ENCODE results near the gene MICB. TPM values are rescaled to one million over a fixed set of nuclear protein-coding genes. Genes with fewer than 3 reads are reported as not detected.
A peak's percentile ranks its signal among the peaks of the same experiment; 100 is the strongest.

MICB gene
- total and polyA plus RNA-seq, 2 donors (not counting 1 experiment from before 2014, with no cell fraction given), result 24.2 to 30.9 TPM

DNA sequence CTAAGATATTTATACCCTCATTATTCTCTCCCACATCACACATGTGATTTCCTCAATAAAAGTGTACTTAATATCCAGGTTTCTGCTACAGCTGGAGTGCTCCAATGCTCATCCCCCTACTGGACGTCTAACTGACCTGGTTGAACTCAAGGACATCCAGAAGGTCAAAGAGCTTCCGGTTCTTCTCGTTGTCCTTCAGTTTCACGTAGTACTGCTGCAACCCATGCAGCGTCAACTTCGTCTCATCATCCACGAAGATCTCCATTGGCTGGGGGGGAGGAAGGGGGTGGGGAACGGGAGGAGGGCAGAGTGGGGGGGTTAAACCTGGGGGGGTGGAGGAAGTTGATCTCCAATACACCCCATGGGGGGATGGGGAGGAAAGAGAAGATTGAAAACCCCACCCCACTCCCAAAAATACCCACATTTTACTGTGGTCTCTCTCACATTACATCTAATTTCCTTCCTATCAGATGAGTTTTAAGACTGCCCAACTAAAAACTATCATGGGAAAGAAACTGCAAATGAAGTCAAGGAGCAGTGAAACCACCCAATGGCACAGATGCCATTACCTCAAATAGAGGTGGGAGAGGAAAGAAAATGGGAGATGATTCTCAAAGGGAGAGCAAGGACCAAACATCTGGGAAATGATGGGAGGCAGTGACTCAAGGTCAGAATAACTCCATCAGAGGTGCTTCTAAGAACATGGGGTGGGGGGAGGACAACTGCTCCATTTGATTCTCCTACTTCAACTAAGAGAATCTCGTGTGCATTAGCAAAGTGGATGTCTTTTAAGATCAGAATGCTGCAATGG is 34.9 kb downstream of the MICB start:
- ChIA-PET CTCF (interaction anchor here (1.4 kb wide), 1 partner anchor 8 kb away, joined by 4 read pairs; no protein-coding TSS in a partner anchor), POLR2A (no interaction called here)
- Histone ChIP-seq H3K4me2 (replicated peaks; ENCODE audit: low read depth, low read length, poor library complexity, severe bottlenecking) (no peak overlapping the region), H3K27me3 (replicated peaks in 1 of 4; ENCODE audit: control extremely low read depth in 1 of 4, control insufficient read depth in 3 of 4, insufficient read depth in 4 of 4, low read length in 3 of 4) (no peaks in the 10 kb centered on the region), H3K9me3 (ENCODE audit: control extremely low read depth in 1 of 3, control insufficient read depth in 2 of 3, insufficient read depth in 1 of 3, low read length in 2 of 3) (no peaks in the 10 kb centered on the region), H3K27ac (ENCODE audit: low read length in 2 of 2) (no peak overlapping the region), H3K79me2 (ENCODE audit: control insufficient read depth, insufficient read depth, low read length) (peaks cover 19% of the 10 kb centered on the region), H3K4me3 (ENCODE audit: control extremely low read depth in 1 of 5, extremely low read depth in 1 of 5, insufficient read depth in 1 of 5, low read depth in 2 of 5, low read length in 4 of 5) (no peak overlapping the region), H2AFZ (ENCODE audit: insufficient read depth, low read depth, low read length, poor library complexity, severe bottlenecking) (no peak overlapping the region), H3K9ac (ENCODE audit: low read length) (no peak overlapping the region), H3K4me1 (ENCODE audit: control insufficient read depth in 2 of 2, insufficient read depth in 2 of 2, low read length in 2 of 2) (no peaks in the 10 kb centered on the region), H3K36me3 (replicated peaks in 1 of 2; ENCODE audit: control extremely low read depth in 1 of 2, control insufficient read depth in 1 of 2, extremely low read depth in 1 of 2, insufficient read depth in 2 of 2, low read length in 1 of 2) (peaks cover 4 to 79% of the 10 kb centered on the region in 2 experiments), H4K20me1 (ENCODE audit: control insufficient read depth, insufficient read depth, low read length, poor library complexity, severe bottlenecking) (peaks cover 74% of the 10 kb centered on the region)
- WGBS (ENCODE audit: insufficient coverage), result 70% methylated on average over 2 of the region's 9 CpGs
- DNase-seq, result no peak
- TF ChIP-seq CTCF (IDR thresholded peaks at IDR 0.05) (no peak), EZH2 (IDR thresholded peaks at IDR 0.05; ENCODE audit: borderline replicate concordance, insufficient read depth, low read depth, low read length, poor library complexity, severe bottlenecking) (no peak)
- no peaks in the 10 kb centered on the region for H3K27me3 Mint-ChIP-seq
- intact Hi-C loops (cut with micrococcal nuclease), result no loop called here
- H3K27ac Mint-ChIP-seq, result peak overlapping the region; percentile 15
- H3K4me1 Mint-ChIP-seq, result peaks cover 16% of the 10 kb centered on the region
- H3K9me3 Mint-ChIP-seq (ENCODE audit: insufficient read depth), result no peaks in the 10 kb centered on the region
- H3K4me3 Mint-ChIP-seq, result no peak overlapping the region
- no peak for ATAC-seq (ENCODE audit: low read depth)

- Histone ChIP-seq H4K20me1 (ENCODE audit: control insufficient read depth, insufficient read depth, low read length, poor library complexity, severe bottlenecking) (peaks cover 79% of the 10 kb centered on the region), H3K9ac (ENCODE audit: low read length) (no peak overlapping the region), H3K4me2 (replicated peaks; ENCODE audit: low read depth, low read length, poor library complexity, severe bottlenecking) (no peak overlapping the region), H3K4me3 (ENCODE audit: control extremely low read depth in 1 of 5, extremely low read depth in 1 of 5, insufficient read depth in 1 of 5, low read depth in 2 of 5, low read length in 4 of 5) (no peak overlapping the region), H3K79me2 (ENCODE audit: control insufficient read depth, insufficient read depth, low read length) (peaks cover 24% of the 10 kb centered on the region), H3K27ac (ENCODE audit: low read length in 2 of 2) (no peak overlapping the region), H2AFZ (ENCODE audit: insufficient read depth, low read depth, low read length, poor library complexity, severe bottlenecking) (no peak overlapping the region), H3K4me1 (ENCODE audit: control insufficient read depth in 2 of 2, insufficient read depth in 2 of 2, low read length in 2 of 2) (peaks cover 0 to 2% of the 10 kb centered on the region in 2 donors), H3K27me3 (replicated peaks in 1 of 4; ENCODE audit: control extremely low read depth in 1 of 4, control insufficient read depth in 3 of 4, insufficient read depth in 4 of 4, low read length in 3 of 4) (no peaks in the 10 kb centered on the region), H3K36me3 (replicated peaks in 1 of 2; ENCODE audit: control extremely low read depth in 1 of 2, control insufficient read depth in 1 of 2, extremely low read depth in 1 of 2, insufficient read depth in 2 of 2, low read length in 1 of 2) (peaks cover 4 to 85% of the 10 kb centered on the region in 2 experiments), H3K9me3 (ENCODE audit: control extremely low read depth in 1 of 3, control insufficient read depth in 2 of 3, insufficient read depth in 1 of 3, low read length in 2 of 3) (no peaks in the 10 kb centered on the region)
- no peaks in the 10 kb centered on the region for H3K27me3 Mint-ChIP-seq
- H3K4me3 Mint-ChIP-seq, result no peak overlapping the region
- no peaks in the 10 kb centered on the region for H3K9me3 Mint-ChIP-seq (ENCODE audit: insufficient read depth)
- ChIA-PET POLR2A (no interaction called here), CTCF (no interaction called here)
- peaks cover 19% of the 10 kb centered on the region for H3K4me1 Mint-ChIP-seq
- intact Hi-C loops (cut with micrococcal nuclease), result no loop called here
- no peak overlapping the region for H3K27ac Mint-ChIP-seq
- DNase-seq (no peak), ATAC-seq (ENCODE audit: low read depth) (no peak)
- no CpG with 5 or more reads among the region's 1 CpG for WGBS (ENCODE audit: insufficient coverage)
- TF ChIP-seq EZH2 (IDR thresholded peaks at IDR 0.05; ENCODE audit: borderline replicate concordance, insufficient read depth, low read depth, low read length, poor library complexity, severe bottlenecking), result no peak
- no peak for TF ChIP-seq CTCF (IDR thresholded peaks at IDR 0.05)
Observed at GRCh38 chr6:31533455-31533841, 35.5 kb downstream of the MICB start.
